ENCODE results near the gene VWA1.
A peak's percentile ranks its signal among the peaks of the same experiment; 100 is the strongest.
"Not testable (repeated sequence)": the region's sequence is repeated elsewhere in the genome, so short reads cannot be mapped to it uniquely, and the experiment has no call there.

Gene VWA1

GRCh38 chr1:1455934-1456333 is 20.4 kb downstream of the VWA1 start:
- not testable (repeated sequence) for DNase-seq (ENCODE audit: low read depth in 2 of 2)

GRCh38 chr1:1456683-1457255 is 21.3 kb downstream of the VWA1 start:
- not testable (repeated sequence) for DNase-seq (ENCODE audit: low read depth in 2 of 2)

GRCh38 chr1:1459156-1459555 is 23.7 kb downstream of the VWA1 start:
- not testable (repeated sequence) for DNase-seq (ENCODE audit: low read depth in 2 of 2)

- DNase-seq (ENCODE audit: low read depth in 2 of 2) = not testable (repeated sequence)
These were observed 24.2 kb downstream of the VWA1 start for GRCh38 chr1:1459711-1460110.

- DNase-seq (ENCODE audit: low read depth in 2 of 2) = no peak
These were observed 25.1 kb downstream of the VWA1 start for GRCh38 chr1:1460540-1461130.

- no peak for DNase-seq (ENCODE audit: low read depth in 2 of 2)
These were observed 26.3 kb downstream of the VWA1 start for GRCh38 chr1:1461721-1462317.

- no peak for DNase-seq (ENCODE audit: low read depth in 2 of 2)
These were observed 27.0 kb downstream of the VWA1 start for GRCh38 chr1:1462318-1462966.

GRCh38 chr1:1463312-1463711 is 27.8 kb downstream of the VWA1 start:
- no peak for DNase-seq (ENCODE audit: low read depth in 2 of 2)

GRCh38 chr1:1468196-1468985 is 32.9 kb downstream of the VWA1 start:
- not testable (repeated sequence) for DNase-seq (ENCODE audit: low read depth in 2 of 2)

- no peak for DNase-seq (ENCODE audit: low read depth in 2 of 2)
These were observed 35.3 kb downstream of the VWA1 start for GRCh38 chr1:1470626-1471388.

GRCh38 chr1:1471389-1472052 is 36.0 kb downstream of the VWA1 start, which contains the start of gene ATAD3B:
Gene ATAD3B (plus strand): TSS chr1:1471765. CDS start chr1:1471885, 120 bp downstream.
- peak; percentile 89 to 94 for DNase-seq (ENCODE audit: low read depth in 2 of 2)

GRCh38 chr1:1472053-1472876 is 36.8 kb downstream of the VWA1 start:
- DNase-seq (ENCODE audit: low read depth in 2 of 2) = not testable (repeated sequence)

GRCh38 chr1:1476011-1476410 is 40.5 kb downstream of the VWA1 start:
- not testable (repeated sequence) for DNase-seq (ENCODE audit: low read depth in 2 of 2)

GRCh38 chr1:1477206-1477605 is 41.7 kb downstream of the VWA1 start:
- DNase-seq (ENCODE audit: low read depth in 2 of 2) = no peak

- no peak for DNase-seq (ENCODE audit: low read depth in 2 of 2)
These were observed 44.3 kb downstream of the VWA1 start for GRCh38 chr1:1479547-1480487.

- not testable (repeated sequence) for DNase-seq (ENCODE audit: low read depth in 2 of 2)
These were observed 45.0 kb downstream of the VWA1 start for GRCh38 chr1:1480488-1480867.

GRCh38 chr1:1481811-1482210 is 46.3 kb downstream of the VWA1 start:
- not testable (repeated sequence) for DNase-seq (ENCODE audit: low read depth in 2 of 2)

- no peak for DNase-seq (ENCODE audit: low read depth in 2 of 2)
These were observed 47.4 kb downstream of the VWA1 start for GRCh38 chr1:1482856-1483255.

GRCh38 chr1:1483714-1484113 is 48.2 kb downstream of the VWA1 start:
- DNase-seq (ENCODE audit: low read depth in 2 of 2) = no peak
